HuH-7 (cell line): ENCODE data around the gene DTWD2.
A peak's percentile ranks its signal among the peaks of the same experiment; 100 is the strongest.
"Not testable (repeated sequence)": the region's sequence is repeated elsewhere in the genome, so short reads cannot be mapped to it uniquely, and the experiment has no call there.

ENCODE experiments used
- DNase-seq: peaks from one replicate; pipeline ENCODE4 v3.0.0; 2011; ENCODE audit warnings: low spot score

The DTWD2 gene

DNA sequence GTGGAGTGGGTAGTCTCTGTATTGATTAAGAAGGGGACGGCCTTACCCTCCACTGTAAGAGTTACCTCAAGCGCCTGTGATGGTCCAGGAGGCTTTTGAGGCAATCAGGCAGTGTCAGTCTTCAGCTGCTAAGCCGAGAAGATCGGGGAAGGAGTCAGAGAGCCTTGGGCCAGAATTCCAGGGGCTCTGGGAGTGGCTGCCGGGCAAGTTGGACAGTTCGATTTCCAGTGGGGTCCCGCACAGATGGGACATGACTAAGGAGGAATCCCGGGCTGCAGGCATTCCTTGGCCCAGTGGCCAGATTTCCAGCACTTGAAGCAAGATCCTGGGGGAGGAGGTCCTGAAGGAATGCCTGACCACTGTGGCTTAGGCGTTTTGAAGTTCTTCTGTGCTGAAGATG, 38.0 kb downstream of the DTWD2 start:
- DNase-seq: not testable (repeated sequence)

DNA sequence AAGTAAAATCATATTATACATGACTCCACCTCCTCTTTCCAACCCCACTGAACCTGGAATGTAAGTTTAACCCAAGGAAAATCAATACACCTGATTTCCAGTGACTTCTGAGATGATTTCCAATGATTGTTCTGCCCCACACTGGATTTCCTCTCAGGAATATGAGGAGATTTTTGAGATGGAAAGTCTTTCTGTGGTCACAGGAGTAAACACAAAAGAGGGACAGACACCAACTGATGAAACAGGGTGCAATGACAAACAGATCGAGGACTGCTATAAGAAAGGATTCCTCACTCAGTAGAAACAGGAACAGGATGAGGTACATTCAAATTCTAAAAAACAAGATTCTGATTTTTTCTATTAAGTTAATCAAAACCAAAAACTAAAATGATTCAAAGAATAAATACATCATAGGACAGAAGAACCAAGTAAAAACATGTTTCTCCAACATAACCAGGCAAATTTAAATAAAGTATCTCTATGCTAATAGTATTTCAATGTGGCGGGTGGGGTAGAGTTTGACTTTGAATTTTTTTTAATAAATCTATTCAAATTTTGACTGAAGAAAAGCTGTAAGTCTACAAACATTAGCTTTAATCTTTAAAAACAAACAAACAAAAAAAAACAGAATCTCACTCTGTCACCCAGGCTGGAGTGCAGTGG, 42.1 kb downstream of the DTWD2 start:
- DNase-seq: no peak

DNA sequence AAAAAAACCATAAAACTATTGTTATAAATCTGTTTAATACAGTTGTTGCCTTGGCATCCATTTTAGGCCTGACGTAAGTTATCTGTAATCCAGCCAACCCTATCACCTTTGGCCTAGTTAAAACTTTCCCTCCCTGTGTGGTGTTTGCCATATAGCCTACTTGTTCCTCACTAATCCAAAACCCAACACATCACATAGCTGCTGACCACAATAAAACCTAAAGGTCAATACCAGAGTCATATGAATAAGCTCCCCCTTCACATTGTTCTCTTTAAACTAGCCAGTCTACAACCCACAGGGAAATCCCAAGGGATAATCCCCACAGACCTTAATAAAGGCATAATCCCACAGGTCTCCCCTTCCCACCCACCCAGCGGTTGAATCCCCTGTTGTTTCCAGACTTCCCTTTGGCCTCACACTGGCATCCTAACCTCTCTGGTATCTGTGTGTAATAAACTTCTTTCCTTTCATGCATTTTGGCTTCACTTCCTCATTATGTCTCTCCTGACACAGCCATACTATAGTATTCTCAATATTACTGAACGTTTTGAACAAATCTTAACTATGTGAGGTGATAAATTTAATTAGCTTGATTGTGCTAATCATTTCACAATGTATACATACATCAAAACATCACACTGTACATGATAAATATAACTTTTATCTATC, 50.8 kb downstream of the DTWD2 start:
- DNase-seq: peak; percentile 10

DNA sequence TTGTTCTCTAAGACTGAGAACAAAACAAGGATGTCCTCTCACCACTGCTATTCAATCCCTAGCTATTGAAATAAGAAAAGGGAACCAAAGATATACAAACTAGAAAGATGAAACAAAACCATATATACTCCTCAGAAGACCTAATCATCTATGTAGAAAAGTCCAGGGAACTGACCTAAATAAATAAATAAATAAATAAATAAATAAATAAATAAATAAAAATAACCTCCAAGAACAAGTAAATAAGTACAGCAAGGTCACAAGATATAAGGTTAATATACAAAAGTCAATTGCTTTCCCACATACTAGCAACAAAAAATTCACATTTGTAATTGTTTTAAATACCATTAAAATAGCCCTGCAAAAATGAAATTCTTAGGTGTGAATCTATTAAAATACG, 54.6 kb downstream of the DTWD2 start:
- DNase-seq: no peak

DNA sequence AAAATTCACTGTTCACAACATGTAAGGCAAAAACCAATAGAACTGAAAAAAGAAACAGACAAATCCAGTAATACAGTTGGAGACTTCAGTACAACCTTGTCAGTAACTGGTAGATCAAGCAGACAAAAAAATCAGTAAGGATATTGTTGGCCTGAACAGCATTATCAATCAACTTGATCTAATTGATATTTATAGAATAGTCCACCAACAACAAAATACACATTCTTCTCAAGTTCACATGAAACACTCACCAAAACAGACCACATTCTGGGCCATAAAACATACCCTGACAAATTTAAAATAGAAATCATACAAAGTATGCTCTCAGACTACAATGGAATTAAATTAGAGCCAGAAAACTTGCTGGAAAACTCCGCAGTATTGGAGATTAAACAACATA, 56.8 kb downstream of the DTWD2 start:
- DNase-seq: no peak

DNA sequence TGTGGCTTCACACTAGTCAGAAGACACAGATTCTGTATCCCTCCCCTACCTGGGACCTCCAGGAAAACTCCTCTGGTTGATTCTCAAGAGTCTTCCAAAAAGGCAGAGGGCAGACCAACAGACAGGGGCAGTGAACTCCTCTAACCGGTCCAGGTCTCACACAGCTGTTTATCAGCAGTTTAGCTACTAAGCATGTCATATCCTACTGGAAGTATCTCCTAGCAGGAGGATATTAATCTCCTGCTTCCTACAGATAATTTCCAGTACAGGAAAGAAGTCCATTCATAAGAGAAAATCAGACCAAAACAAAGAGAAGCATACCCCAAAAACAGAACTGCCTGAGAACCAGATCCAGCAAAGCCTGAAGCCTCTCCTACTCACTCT, 64.3 kb downstream of the DTWD2 start:
- no peak for DNase-seq

DNA sequence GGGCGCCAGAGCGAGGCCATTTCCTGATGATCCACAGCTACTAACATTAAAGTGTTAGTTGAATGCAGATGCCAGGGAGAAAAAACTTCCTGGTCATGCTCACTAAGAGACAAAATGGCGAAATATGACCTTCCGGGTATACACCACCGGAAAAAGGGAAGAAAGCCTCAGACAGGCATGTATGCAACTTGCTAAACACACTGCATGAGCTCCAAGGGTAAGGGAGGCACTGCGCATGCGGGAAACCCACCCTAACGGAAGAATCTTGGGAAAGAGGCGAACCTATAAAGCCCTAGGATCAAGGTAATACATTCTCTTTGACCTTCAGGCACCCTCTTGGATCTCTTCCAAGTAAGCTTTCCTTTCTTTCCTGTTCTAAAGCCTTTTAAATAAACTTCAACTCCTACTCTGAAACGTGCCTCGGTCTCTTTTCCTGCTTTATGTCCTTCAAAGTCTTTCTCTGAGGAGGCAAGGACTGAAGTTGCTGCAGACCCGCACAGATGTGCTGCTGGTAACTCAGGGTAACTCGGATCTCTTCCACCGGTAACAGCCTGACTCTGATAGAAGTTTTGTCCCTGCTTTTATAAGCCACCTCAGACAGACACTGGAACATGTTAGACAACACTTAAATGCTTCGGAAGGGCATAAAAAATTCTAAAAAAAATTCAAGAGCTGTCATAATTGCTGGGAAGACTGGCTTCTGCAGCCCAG, 64.9 kb downstream of the DTWD2 start:
- DNase-seq: no peak

DNA sequence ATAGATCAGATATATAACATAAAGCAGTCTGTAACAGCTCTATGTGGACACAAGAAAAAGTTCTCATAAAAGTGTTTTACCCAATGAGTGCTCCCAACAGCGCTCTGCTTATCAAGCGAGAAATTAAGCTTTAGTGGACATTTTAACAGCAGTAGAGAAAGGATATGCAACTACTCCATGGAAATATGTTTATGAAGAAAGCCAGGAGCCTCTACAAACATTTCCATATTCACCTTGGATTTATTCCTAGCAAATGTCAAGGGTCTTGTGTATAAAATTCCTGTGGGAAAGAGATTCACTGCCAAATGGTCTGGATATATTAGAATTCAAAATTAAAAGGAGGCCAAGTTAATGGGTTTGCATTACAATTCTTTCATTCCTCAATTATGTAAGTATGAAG, 66.5 kb downstream of the DTWD2 start:
- no peak for DNase-seq

DNA sequence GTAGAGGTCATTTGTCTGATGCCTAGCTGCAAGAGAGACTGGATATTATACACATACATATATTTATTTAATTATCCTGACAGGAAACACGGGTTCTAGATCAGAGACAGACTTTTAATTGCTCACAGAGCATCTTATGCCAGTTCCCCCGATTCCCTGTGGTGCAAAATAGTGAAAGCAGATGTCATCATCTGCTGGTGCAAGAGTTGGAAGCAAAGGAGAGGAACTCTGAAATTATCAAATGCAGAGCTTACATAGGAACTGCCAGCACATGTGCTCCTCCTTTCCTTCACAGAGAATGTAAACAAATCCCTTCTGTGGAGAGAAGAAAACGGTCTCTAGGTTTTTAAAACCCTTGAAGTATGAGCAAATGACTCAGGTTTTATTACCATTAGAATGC, 69.3 kb downstream of the DTWD2 start:
- no peak for DNase-seq

DNA sequence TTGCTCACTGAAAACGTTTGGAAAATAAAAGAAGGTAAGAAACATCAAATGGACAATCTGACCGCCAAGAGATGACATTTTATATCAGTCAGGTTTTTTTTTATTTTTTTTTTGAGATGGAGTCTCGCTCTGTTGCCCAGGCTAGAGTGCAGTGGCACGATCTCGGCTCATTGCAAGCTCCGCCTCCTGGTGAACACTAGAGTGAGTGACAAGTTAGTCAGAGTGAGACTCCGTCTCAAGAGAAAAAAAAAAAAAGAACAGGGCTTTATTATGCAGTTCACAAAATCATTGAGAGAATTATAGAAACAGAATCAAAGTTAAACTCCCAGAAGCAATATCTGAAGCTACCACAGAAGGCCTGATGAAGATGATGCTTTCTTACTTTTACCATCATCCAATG, 70.1 kb downstream of the DTWD2 start:
- DNase-seq: no peak

DNA sequence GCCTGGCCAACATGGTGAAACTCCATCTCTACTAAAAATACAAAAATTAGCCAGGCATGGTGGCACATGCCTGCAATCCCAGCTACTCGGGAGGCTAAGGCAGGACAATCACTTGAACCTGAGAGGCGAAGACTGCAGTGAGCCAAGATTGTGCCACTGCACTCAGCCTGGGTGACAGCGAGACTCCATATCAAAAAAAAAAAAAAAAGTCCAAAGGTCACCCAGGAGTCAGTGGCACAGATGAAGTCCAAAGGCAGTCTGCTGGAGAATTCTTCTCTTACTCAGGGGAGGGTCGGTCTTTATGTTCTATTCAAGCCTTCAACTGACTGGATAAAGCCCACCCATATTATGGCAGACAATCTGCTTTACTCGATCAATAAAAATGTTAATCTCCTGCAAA, 80.8 kb downstream of the DTWD2 start:
- not testable (repeated sequence) for DNase-seq

DNA sequence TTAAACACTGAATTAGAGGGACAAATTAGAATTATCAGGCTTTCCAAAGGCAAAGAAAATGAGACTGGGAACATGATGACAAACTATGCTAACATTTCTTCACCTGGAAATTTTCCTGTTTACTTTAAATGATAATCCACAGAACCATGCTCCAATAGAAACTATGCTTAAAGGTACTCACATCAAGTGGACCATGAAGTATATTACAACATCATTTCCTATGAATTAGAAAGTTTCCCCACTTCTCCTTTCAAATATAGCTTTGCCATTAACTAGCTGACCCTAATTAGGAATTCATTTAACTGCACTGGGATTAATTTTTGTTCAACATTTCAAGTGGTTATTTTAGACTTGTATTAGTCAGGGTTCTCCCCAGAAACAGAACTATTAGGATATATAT, 81.4 kb downstream of the DTWD2 start:
- DNase-seq: no peak

DNA sequence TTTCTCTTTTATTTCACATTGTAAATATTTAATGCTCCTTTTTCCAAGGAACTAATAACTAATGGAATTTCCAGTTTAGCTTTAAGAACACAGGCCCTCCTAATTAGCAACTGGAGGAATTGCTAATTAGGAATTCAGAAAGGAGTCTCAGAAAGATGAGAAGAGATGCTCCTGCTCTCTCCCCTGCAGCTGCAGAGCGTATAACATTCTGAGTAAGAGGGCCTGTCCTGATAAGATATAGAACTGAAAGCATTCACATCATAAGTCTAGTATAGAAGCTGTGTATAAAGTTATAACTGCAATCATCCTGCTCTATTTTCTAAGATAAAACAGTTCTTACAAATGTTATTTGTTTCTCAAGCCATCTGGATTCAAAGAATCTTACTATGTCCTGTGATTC, 83.2 kb downstream of the DTWD2 start:
- DNase-seq: no peak

DNA sequence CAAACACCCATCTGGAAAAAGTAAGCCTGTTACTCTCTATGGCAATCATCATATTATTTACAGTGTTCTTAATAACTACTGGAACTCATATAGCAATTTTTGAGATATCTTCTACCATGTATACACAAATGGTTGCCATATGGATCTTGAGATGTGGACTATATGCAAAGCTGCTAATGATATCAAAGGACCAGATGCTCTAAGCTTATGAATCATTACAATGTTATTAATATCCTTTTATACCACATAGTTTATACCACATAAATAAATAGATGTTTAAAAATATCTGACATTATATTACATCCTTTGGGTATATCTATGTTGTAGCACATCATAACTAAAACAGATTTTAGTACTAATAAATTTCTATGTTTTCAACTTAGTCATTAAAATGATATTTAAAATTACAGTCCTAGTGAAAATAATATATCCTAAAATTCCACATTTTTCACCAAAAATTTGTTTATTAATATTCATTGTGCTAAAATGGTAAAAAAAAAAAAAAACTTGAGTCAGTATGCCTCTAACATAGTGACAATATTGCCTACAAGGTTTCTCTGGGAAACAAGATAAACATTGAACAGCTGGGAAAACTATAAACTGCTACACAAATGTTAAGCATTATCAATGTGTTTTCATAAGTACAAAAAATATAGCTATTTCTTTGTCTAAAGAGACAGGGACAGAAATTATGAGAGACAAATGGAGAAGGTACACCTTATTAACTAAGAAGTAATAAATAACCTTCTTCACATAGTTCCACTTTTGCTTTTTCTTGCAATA, 85.5 kb downstream of the DTWD2 start:
- no peak for DNase-seq

DNA sequence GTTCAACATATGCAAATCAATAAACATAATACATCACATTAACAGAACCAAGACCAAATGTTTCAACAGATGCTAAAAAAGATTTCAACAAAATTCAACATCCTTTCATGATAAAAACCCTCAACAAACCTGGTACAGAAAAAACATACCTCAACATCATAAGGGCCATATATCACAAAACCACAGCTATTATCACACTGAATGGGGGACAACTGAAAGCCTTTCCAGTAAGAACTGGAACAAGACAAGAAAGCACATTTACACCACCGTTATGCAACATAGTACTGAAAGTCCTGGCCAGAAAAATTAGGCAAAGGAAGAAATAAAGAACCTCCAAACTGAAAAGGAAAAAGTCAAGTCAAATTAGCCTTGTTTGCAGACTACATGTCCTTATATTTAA, 93.6 kb downstream of the DTWD2 start:
- no peak for DNase-seq

DNA sequence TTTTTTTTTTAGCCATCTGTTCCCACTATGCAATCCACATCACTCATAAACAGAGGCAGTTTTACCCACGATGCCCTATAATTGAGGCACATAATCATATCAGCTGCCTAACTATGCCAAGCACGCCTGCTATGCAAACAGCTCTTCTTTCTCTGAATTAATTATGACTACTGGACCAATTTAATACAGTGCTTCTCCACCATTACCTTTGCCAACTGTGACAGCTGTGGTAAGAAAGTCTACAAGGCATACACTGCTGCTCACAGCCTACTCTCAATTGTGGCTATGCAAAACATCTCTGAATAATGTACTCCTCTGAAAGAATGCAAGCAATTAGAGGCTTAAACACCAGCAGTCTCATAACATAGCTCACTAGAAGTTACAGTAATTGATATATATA, 97.1 kb downstream of the DTWD2 start:
- DNase-seq: no peak

DNA sequence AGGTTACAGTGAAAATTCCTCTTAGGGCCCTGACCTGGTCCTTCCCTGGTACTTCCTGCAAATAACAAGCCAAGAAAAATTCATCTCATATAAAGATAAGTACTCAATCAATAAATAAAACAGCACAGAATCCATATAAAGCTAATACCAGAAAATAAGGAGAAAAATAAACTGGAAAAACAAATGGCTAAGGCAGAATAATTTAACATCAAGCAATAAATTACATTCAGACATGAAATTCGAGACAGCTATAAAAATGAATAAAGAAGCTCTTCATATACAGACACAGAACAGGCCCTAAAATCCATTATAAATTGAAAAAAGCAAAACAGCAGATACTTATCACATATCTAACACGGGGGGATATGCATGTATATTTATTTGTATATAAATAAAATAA, 99.2 kb downstream of the DTWD2 start:
- no peak for DNase-seq

DNA sequence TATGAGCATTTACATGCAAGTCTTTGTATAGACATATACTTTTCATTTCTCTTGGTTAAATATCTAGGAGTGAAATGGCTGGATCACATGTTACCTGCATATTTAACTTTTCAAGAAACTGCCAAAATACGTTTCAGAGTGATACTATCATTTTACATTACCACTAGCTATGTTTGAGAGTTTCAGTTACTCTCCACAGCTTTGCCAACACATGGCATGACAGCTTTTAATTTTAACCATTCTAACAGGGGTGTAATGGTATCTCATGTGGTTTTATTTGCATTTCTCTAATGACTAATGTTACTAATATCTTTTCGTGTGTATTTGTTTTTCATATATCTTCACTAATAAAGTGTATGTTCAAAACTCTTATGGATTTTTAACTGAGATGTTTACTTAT, 99.8 kb downstream of the DTWD2 start:
- no peak for DNase-seq

DNA sequence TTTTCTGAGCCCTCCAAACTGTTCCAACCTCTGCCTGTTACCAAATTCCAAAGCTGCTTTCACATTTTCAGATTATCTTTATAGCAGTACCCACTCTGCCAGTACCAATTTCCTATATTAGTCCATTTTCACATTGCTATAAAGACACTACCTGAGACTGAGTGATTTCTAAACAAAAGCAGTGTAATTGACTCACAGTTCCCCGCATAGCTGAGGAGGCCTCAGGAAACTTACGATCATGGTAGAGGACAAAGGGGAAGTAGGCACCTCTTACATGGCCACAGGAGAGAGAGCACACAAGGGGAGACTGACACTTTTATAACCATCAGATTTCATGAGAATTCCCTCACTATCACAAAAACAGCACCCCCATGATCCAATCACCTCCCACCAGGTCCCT, 105.0 kb downstream of the DTWD2 start:
- DNase-seq: no peak

DNA sequence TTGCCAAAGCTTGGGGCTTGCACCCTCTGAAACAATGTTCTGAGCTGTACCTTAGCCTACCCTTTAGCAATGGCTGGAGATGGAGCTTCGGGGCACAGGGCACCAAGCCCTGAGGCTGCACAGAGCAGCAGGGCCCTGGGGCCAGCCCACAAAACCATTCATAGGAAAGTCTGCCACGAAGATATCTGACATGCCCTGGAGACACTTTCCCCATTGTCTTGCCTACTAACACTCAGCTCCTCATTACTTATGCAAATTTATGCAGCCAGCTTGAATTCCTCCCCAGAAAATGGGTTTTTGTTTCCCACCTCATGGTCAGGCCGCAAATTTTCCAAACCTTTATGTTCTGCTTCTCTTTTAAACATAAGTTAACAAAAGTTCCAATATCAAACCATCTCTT, 105.7 kb downstream of the DTWD2 start:
- no peak for DNase-seq

DNA sequence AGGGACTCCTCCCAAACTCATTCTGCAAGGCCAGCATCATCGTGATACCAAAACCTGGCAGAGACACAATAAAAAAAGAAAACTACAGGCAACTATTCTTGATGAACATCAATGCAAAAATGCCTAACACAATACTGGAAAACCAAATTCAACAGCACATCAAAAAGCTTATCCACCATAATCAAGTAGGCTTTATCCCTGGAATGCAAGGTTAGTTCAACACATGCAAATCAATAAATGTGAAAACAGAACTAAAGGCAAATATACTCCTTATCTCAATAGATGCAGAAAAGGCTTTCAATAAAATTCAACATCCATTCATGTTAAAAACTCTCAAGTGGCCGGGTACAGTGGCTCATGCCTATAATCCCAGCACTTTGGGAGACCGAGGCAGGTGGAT, 111.5 kb downstream of the DTWD2 start:
- DNase-seq: not testable (repeated sequence)

DNA sequence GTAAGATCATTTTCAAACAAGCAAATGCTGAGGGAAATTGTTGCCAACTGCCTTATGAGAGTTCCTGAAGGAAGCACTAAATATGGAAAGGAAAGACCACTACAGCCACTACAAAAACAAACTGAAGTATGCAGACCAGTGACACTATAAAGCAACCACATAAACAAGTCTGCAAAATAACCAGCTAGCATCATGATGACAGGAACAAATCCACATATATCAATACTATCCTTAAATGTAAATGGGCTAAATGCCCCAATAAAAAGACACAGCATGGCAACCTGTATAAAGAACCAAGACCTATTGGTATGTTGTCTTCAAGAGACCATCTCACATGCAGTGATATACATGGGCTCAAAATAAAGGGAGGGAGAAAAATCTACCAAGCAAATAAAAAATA, 113.2 kb downstream of the DTWD2 start:
- DNase-seq: no peak

DNA sequence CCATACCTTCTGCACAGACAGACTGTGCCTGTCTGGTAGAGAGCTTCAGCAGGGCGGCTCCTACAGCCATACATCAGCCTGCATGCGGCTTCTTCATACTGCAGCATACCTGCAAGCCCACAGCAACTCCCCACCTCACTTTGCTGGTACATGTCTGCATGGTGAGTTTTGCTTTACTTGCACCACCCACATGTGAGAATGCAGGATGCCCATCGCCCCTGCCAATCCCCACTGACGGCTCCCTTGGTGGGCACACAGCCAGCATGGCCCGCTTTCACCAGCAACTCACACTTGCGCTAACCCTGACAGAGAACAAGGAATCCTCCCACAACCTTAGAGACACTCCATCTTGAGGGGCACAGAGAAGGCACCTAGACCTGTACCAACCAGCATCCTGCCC, 114.9 kb downstream of the DTWD2 start:
- no peak for DNase-seq
